Measurements from ENCODE around the gene L3MBTL4. TPM values are rescaled to one million over a fixed set of nuclear protein-coding genes. Genes with fewer than 3 reads are reported as not detected.

The L3MBTL4 gene
- total and polyA plus RNA-seq, 10 of the 15 experiments (the other 5 are each of a cell fraction or from before 2014, with no cell fraction given), result 1.3 to 8.7 (median 3.8) TPM

- ATAC-seq, result no peak
- Histone ChIP-seq H3K9me3 (replicated peaks; ENCODE audit: control insufficient read depth, insufficient read depth, low read length) (no peaks in the 10 kb centered on the region), H3K27ac (ENCODE audit: control insufficient read depth, insufficient read depth) (no peak overlapping the region), H3K4me3 (no peak overlapping the region), H3K36me3 (ENCODE audit: control insufficient read depth in 2 of 2, insufficient read depth in 2 of 2, low read length in 1 of 2) (no peaks in the 10 kb centered on the region), H3K79me2 (ENCODE audit: control insufficient read depth, insufficient read depth, low read length) (no peaks in the 10 kb centered on the region), H3K4me1 (ENCODE audit: control insufficient read depth, insufficient read depth, low read length) (no peaks in the 10 kb centered on the region; the same call in 1 of the 2 replicates), H2AFZ (ENCODE audit: control insufficient read depth, low read depth, low read length) (no peak overlapping the region), H4K20me1 (ENCODE audit: control insufficient read depth, insufficient read depth) (no peaks in the 10 kb centered on the region), H3K9ac (ENCODE audit: control insufficient read depth, insufficient read depth, low read length) (no peak overlapping the region), H3K27me3 (replicated peaks in 1 of 2; ENCODE audit: control insufficient read depth in 2 of 2, insufficient read depth in 2 of 2, low read length in 1 of 2) (no peaks in the 10 kb centered on the region), H3K4me2 (ENCODE audit: control insufficient read depth, insufficient read depth) (no peak overlapping the region)
- intact Hi-C loops (cut with micrococcal nuclease; ENCODE audit: unreplicated experiment), result no loop called here
- CTCF ChIA-PET, result no interaction called here
- no TSS peak for BruUV-seq (replicated peaks)
- FAIRE-seq, result no peak
- POLR2A ChIA-PET, result no interaction called here
- 5% methylated on average over 2 of the region's 2 CpGs for WGBS (ENCODE audit: insufficient coverage, insufficient replicate concordance, low lambda C conversion rate, missing lambda C conversion rate)
- DNase-seq (ENCODE audit: low read depth, low spot score), result no peak
- in situ Hi-C loops (cut with MboI), result no loop called here
- RAD21 ChIA-PET (ENCODE audit: unreplicated experiment), result no interaction called here
- TF ChIP-seq JUNB (IDR thresholded peaks at IDR 0.05) (no peak), RAD21 (IDR thresholded peaks at IDR 0.05; ENCODE audit: insufficient read depth, low read depth, low read length) (no peak), NRF1 (conservative IDR thresholded peaks at IDR 0.05; ENCODE audit: low read depth, low read length) (no peak), ZNF274 (IDR thresholded peaks at IDR 0.05; ENCODE audit: insufficient read depth, insufficient read length) (no peak), YBX1 (IDR thresholded peaks at IDR 0.05) (no peak), EZH2 (IDR thresholded peaks at IDR 0.05; ENCODE audit: borderline replicate concordance, control insufficient read depth, low read depth, low read length) (no peak)
- SMC1A ChIA-PET (ENCODE audit: uncharacterized antibody, unreplicated experiment), result no interaction called here
Measured at GRCh38 chr18:6118080-6118479, 296.6 kb downstream of the L3MBTL4 start.

- Histone ChIP-seq H3K4me3 (no peak overlapping the region), H3K36me3 (ENCODE audit: control insufficient read depth in 2 of 2, insufficient read depth in 2 of 2, low read length in 1 of 2) (no peaks in the 10 kb centered on the region), H3K79me2 (ENCODE audit: control insufficient read depth, insufficient read depth, low read length) (no peaks in the 10 kb centered on the region), H3K4me2 (ENCODE audit: control insufficient read depth, insufficient read depth) (no peak overlapping the region), H3K27ac (ENCODE audit: control insufficient read depth, insufficient read depth) (no peak overlapping the region), H2AFZ (ENCODE audit: control insufficient read depth, low read depth, low read length) (no peak overlapping the region), H3K4me1 (ENCODE audit: control insufficient read depth, insufficient read depth, low read length) (no peaks in the 10 kb centered on the region; the same call in 1 of the 2 replicates), H3K9me3 (replicated peaks; ENCODE audit: control insufficient read depth, insufficient read depth, low read length) (no peaks in the 10 kb centered on the region), H3K9ac (ENCODE audit: control insufficient read depth, insufficient read depth, low read length) (no peak overlapping the region), H3K27me3 (replicated peaks in 1 of 2; ENCODE audit: control insufficient read depth in 2 of 2, insufficient read depth in 2 of 2, low read length in 1 of 2) (no peaks in the 10 kb centered on the region), H4K20me1 (ENCODE audit: control insufficient read depth, insufficient read depth) (no peaks in the 10 kb centered on the region)
- ChIA-PET POLR2A (interaction anchor here (0.7 kb wide), 1 partner anchor 34 kb away, joined by 4 read pairs; no protein-coding TSS in a partner anchor), SMC1A (ENCODE audit: uncharacterized antibody, unreplicated experiment) (interaction anchor here (0.6 kb wide), 1 partner anchor 962 kb away, joined by 3 read pairs; no protein-coding TSS in a partner anchor), RAD21 (ENCODE audit: unreplicated experiment) (no interaction called here), CTCF (no interaction called here)
- TF ChIP-seq CEBPZ (IDR thresholded peaks at IDR 0.05; ENCODE audit: low read depth, low read length), result no peak
- TF ChIP-seq POLR2AphosphoS5 (IDR thresholded peaks at IDR 0.05; ENCODE audit: low read length), result no peak
- TF ChIP-seq PBX3 (IDR thresholded peaks at IDR 0.05; ENCODE audit: insufficient replicate concordance, low read depth, low read length), result no peak
- no peak for TF ChIP-seq EP300 (IDR thresholded peaks at IDR 0.05; ENCODE audit: borderline replicate concordance in 1 of 2, control insufficient read depth in 1 of 2, low read depth in 2 of 2, low read length in 2 of 2)
- no peak for TF ChIP-seq CBX5 (IDR thresholded peaks at IDR 0.05; ENCODE audit: low read depth)
- TF ChIP-seq SRF (IDR thresholded peaks at IDR 0.05; ENCODE audit: low read depth in 2 of 2, low read length in 2 of 2), result no peak
- TF ChIP-seq CREM (IDR thresholded peaks at IDR 0.05; ENCODE audit: low read depth), result no peak
- TF ChIP-seq EED (IDR thresholded peaks at IDR 0.05; ENCODE audit: low read depth), result no peak
- no TSS peak for BruUV-seq (replicated peaks)
- in situ Hi-C loops (cut with MboI) (no loop called here), intact Hi-C loops (cut with micrococcal nuclease; ENCODE audit: unreplicated experiment) (no loop called here)
- DNase-seq (ENCODE audit: low read depth, low spot score) (no peak), FAIRE-seq (no peak), ATAC-seq (no peak)
- WGBS (ENCODE audit: insufficient coverage, insufficient replicate concordance, low lambda C conversion rate, missing lambda C conversion rate), result 39% methylated on average over 4 of the region's 4 CpGs
Measured at GRCh38 chr18:6115710-6116109, 299.0 kb downstream of the L3MBTL4 start.
